HG03135 (cell line): ENCODE measurements around the gene TTC9.

Experiments used
- ATAC-seq: cut with Tn5 transposase; IDR thresholded peaks from one replicate; pipeline ENCODE4 v1.9.1; 2021; ENCODE audit warnings: mild to moderate bottlenecking, moderate library complexity; ENCODE audit not compliant: unreplicated experiment

TTC9 gene

GRCh38 chr14:70711451-70711850 is 69.7 kb downstream of the TTC9 start:
- ATAC-seq, result no peak

GRCh38 chr14:70713096-70713495 is 71.4 kb downstream of the TTC9 start:
- no peak for ATAC-seq

- no peak for ATAC-seq
Observed at GRCh38 chr14:70713511-70713916, 71.8 kb downstream of the TTC9 start.

- no peak for ATAC-seq
Observed at GRCh38 chr14:70714055-70714550, 72.4 kb downstream of the TTC9 start.

- ATAC-seq, result no peak
Observed at GRCh38 chr14:70716483-70716882, 74.8 kb downstream of the TTC9 start.

- no peak for ATAC-seq
Observed at GRCh38 chr14:70716958-70717357, 75.2 kb downstream of the TTC9 start.

- no peak for ATAC-seq
Observed at GRCh38 chr14:70718383-70719118, 76.8 kb downstream of the TTC9 start.

- ATAC-seq, result no peak
Observed at GRCh38 chr14:70721542-70721941, 79.8 kb downstream of the TTC9 start.

GRCh38 chr14:70722418-70722817 is 80.7 kb downstream of the TTC9 start:
- no peak for ATAC-seq

- no peak for ATAC-seq
Observed at GRCh38 chr14:70723276-70723675, 81.6 kb downstream of the TTC9 start.

- no peak for ATAC-seq
Observed at GRCh38 chr14:70724110-70724509, 82.4 kb downstream of the TTC9 start.

- ATAC-seq, result no peak
Observed at GRCh38 chr14:70724944-70725343, 83.2 kb downstream of the TTC9 start.
